Coronary artery (tissue), 2 donors: ENCODE data around the gene HOXD13.

Experiments
- DNase-seq: peaks from one replicate; pipeline ENCODE4 v3.0.0-alpha.2; 2017; ENCODE audit warnings: low spot score
- H3K27ac ChIP-seq, 2 donors: fragments of 200-600 bp; sonication (generic); one replicate each; pipeline ENCODE4 v1.5.1; 2016 to 2019
- H3K4me3 ChIP-seq: fragments of 200-600 bp; sonication (generic); 2 replicates; pipeline ENCODE4 v1.5.1; 2016; ENCODE audit warnings: mild to moderate bottlenecking, moderate library complexity
- TF ChIP-seq, protein P1 (sequence below): fragments of 200-600 bp; sonication (generic); IDR thresholded peaks from one replicate; pipeline ENCODE4 v1.5.1; 2019; ENCODE audit warnings: antibody characterized with exemption

Gene HOXD13

GRCh38 chr2:176096243-176096985 is 3.9 kb downstream of the HOXD13 start:
- Histone ChIP-seq H3K27ac (no peak overlapping the region), H3K4me3 (peak overlapping the region; percentile 67)
- DNase-seq = no peak
- TF ChIP-seq, protein P1, sequence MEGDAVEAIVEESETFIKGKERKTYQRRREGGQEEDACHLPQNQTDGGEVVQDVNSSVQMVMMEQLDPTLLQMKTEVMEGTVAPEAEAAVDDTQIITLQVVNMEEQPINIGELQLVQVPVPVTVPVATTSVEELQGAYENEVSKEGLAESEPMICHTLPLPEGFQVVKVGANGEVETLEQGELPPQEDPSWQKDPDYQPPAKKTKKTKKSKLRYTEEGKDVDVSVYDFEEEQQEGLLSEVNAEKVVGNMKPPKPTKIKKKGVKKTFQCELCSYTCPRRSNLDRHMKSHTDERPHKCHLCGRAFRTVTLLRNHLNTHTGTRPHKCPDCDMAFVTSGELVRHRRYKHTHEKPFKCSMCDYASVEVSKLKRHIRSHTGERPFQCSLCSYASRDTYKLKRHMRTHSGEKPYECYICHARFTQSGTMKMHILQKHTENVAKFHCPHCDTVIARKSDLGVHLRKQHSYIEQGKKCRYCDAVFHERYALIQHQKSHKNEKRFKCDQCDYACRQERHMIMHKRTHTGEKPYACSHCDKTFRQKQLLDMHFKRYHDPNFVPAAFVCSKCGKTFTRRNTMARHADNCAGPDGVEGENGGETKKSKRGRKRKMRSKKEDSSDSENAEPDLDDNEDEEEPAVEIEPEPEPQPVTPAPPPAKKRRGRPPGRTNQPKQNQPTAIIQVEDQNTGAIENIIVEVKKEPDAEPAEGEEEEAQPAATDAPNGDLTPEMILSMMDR = no peak

DNA sequence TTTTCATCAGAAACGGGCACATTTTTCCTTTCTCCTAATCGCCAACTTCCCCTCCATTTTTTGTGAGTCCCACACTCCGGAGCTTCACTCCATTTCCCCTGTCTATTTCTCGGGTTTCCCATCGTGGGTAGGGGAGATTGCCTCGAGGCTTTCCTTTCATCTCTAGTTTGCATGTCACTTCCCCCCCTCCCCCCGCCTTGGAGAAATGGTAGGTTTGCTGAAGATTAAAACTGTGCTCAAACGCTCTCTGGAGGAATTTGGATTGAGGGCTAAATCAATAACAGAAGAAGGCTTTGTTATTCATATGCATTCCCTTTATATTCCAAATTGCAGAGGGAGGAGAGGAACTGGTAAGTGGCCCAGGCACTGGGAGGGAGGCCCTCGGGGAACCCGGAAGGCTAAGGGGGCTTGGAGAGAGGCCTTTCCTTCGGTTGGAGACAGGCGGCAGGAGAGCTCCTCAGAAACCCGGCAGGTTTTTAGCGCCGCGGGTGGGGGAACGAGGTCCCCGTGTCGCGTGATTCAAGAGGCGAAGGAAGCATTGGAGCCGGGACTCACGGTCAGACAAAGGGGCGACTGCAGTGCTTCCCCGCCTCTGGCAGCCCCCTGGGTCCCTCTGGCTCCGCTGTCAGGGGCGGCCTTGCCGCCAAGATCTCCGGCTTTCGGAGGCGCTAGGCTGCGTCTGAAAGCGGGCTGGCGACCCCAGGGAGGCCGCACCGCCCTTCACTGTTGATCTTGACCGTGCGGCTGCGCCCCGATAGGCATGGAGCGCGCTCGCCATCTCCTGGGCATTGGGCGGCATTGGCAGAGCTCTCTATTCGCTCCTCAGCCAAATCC is 4.7 kb downstream of the HOXD13 start:
- DNase-seq = no peak
- H3K27ac ChIP-seq = no peak overlapping the region
- H3K4me3 ChIP-seq = peak overlapping the region; percentile 67
- TF ChIP-seq, protein P1 = peak; percentile 73

- no peak for DNase-seq
- Histone ChIP-seq H3K27ac (no peak overlapping the region), H3K4me3 (peak overlapping the region; percentile 67)
- TF ChIP-seq, protein P1 = no peak
These were observed 5.4 kb downstream of the HOXD13 start for GRCh38 chr2:176097820-176098365.

GRCh38 chr2:176098366-176099158 is 6.0 kb downstream of the HOXD13 start:
- DNase-seq = no peak
- no peak overlapping the region for H3K4me3 ChIP-seq
- TF ChIP-seq, protein P1 = no peak
- no peak overlapping the region for H3K27ac ChIP-seq

DNA sequence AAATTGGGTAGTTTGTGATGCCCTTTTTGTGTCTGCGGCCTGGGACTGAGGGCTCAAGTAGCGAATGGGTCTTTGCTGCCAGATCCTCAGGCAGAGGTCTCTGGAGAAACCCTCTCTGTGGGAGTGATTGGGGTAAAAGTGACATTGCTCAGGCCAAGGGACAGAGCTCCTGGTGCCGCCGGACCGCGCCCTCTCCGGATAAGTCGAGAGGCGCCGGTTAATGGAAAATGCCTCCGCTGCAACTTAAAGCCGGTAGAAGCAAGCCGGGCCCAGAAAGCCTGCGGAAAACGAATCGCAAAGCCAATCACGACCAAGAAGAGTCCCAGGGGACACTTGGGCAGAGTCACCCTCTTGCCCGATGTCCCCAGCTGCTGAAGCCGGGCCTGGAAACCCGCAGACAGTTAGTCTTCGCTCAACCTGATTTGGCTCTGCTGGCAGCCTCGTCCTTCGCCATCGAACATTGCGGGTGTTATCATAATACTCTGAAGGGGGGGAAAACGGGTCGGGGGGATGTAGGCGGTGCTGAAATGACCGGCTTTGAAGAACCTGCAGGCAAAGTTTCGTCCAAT is 6.7 kb downstream of the HOXD13 start:
- H3K27ac ChIP-seq = no peak overlapping the region
- H3K4me3 ChIP-seq = peak overlapping the region; percentile 25
- TF ChIP-seq, protein P1 = no peak
- no peak for DNase-seq

- Histone ChIP-seq H3K4me3 (peak within 1 kb of the TSS; percentile 25), H3K27ac (no peak within 1 kb of the TSS)
- no peak for DNase-seq
- TF ChIP-seq, protein P1 = no peak
These were observed 7.4 kb downstream of the HOXD13 start, which contains the start of gene HOXD12 for GRCh38 chr2:176099728-176100546. HOXD12 (plus strand) TSS chr2:176099795; CDS start chr2:176099802, 7 bp downstream.
